GM08714 (cell line): ENCODE data around the gene DDX27.

Experiments used
- H3K4me3 ChIP-seq: fragments of 200-500 bp; sonication (Bioruptor generic); 2 replicates; pipeline ENCODE4 v1.5.1; 2014; ENCODE audit warnings: mild to moderate bottlenecking, low read length, inconsistent platforms
- ZNF274 ChIP-seq: IDR thresholded peaks from 2 replicates; pipeline ENCODE4 v1.6.1; 2012; ENCODE audit warnings: mild to moderate bottlenecking, low read depth, low read length

DDX27 gene

DNA sequence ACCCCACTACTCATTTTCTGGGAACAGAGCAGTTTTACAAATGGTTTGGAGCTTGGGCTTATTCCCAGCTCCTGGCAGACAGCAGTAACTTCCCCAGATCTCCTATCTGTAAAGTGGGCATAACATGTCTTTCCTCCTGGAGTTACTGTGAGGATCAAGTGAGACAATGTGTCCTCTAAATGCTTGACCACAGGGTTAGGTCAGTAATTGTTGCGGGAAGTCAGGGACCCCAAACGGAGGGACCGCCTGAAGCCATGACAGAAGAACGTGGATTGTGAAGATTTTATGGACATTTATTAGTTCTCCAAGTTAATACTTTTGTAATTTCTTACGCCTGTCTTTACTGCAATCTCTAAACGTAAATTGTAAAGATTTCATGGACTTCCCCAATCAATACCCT, 73.9 kb downstream of the DDX27 start:
- TF ChIP-seq ZNF274: no peak
- no peak overlapping the region for H3K4me3 ChIP-seq
